Astrocyte (in vitro differentiated cells and primary cell): ENCODE measurements around the gene PPT2. TPM values are rescaled to one million over a fixed set of nuclear protein-coding genes. Genes with fewer than 3 reads are reported as not detected.
A peak's percentile ranks its signal among the peaks of the same experiment; 100 is the strongest.

ENCODE experiments used
- DNase-seq: peaks from one replicate; pipeline ENCODE4 v3.0.0-alpha.2; 2010; ENCODE audit warnings: low read depth
- FAIRE-seq: peaks from 2 replicates; lab custom pipeline; 2011; peaks lifted over from hg19 to GRCh38; lab: Jason Lieb, UNC
- H2AFZ ChIP-seq: 2 replicates; pipeline ENCODE4 v1.6.0; 2012; ENCODE audit warnings: low read depth, low read length, inconsistent platforms
- H3K27ac ChIP-seq: 2 replicates; pipeline ENCODE4 v1.5.1; 2011; ENCODE audit warnings: low read depth, low read length, inconsistent platforms
- H3K27me3 ChIP-seq: 2 replicates; pipeline ENCODE4 v1.6.0; 2011; ENCODE audit warnings: low read length, inconsistent platforms; ENCODE audit not compliant: insufficient read depth
- H3K36me3 ChIP-seq: 2 replicates; pipeline ENCODE4 v1.5.1; 2011; ENCODE audit warnings: low read length, inconsistent platforms; ENCODE audit not compliant: insufficient read depth
- H3K4me1 ChIP-seq: 2 replicates; pipeline ENCODE4 v1.5.1; 2011; ENCODE audit warnings: low read length, inconsistent platforms; ENCODE audit not compliant: insufficient read depth
- H3K4me2 ChIP-seq: 2 replicates; pipeline ENCODE4 v1.6.0; 2012; ENCODE audit warnings: low read length, inconsistent platforms
- H3K4me3 ChIP-seq: 2 replicates; pipeline ENCODE4 v1.5.1; 2011; ENCODE audit warnings: low read depth, mild to moderate bottlenecking, low read length, inconsistent platforms; ENCODE audit not compliant: insufficient read depth
- H3K79me2 ChIP-seq: 2 replicates; pipeline ENCODE4 v1.6.0; 2012; ENCODE audit warnings: mild to moderate bottlenecking, low read length, inconsistent platforms; ENCODE audit not compliant: insufficient read depth
- H3K9ac ChIP-seq: 2 replicates; pipeline ENCODE4 v1.6.0; 2012; ENCODE audit warnings: mild to moderate bottlenecking, low read length, inconsistent platforms
- H3K9me3 ChIP-seq: 2 replicates; pipeline ENCODE4 v1.5.1; 2012; ENCODE audit warnings: low read depth, mild to moderate bottlenecking, low read length, inconsistent platforms; ENCODE audit not compliant: insufficient read depth
- H4K20me1 ChIP-seq: 2 replicates; pipeline ENCODE4 v1.6.0; 2012; ENCODE audit warnings: low read length, inconsistent platforms; ENCODE audit not compliant: insufficient read depth
- H3K27ac Mint-ChIP-seq: one replicate; pipeline ENCODE4 v1.8.0; 2021; ENCODE audit warnings: mild to moderate bottlenecking, mixed read lengths; ENCODE audit not compliant: unreplicated experiment
- H3K27me3 Mint-ChIP-seq: one replicate; pipeline ENCODE4 v1.8.0; 2021; ENCODE audit warnings: low read depth, mixed read lengths; ENCODE audit not compliant: unreplicated experiment
- H3K36me3 Mint-ChIP-seq: one replicate; pipeline ENCODE4 v1.8.0; 2021; ENCODE audit warnings: low read depth, mixed read lengths; ENCODE audit not compliant: unreplicated experiment
- H3K4me1 Mint-ChIP-seq: one replicate; pipeline ENCODE4 v1.8.0; 2021; ENCODE audit warnings: low read depth, mixed read lengths; ENCODE audit not compliant: unreplicated experiment
- H3K4me3 Mint-ChIP-seq: one replicate; pipeline ENCODE4 v1.8.0; 2021; ENCODE audit warnings: mild to moderate bottlenecking, moderate library complexity, mixed read lengths; ENCODE audit not compliant: unreplicated experiment
- H3K9me3 Mint-ChIP-seq: one replicate; pipeline ENCODE4 v1.8.0; 2021; ENCODE audit warnings: mild to moderate bottlenecking, mixed read lengths; ENCODE audit not compliant: unreplicated experiment
- EZH2 ChIP-seq: IDR thresholded peaks from 2 replicates; pipeline ENCODE4 v1.6.1; 2012; ENCODE audit warnings: mild to moderate bottlenecking, low read length, inconsistent platforms; ENCODE audit not compliant: insufficient read depth
- total RNA-seq: library from RNA; stranded (reverse); gene quantifications from 2 replicates; pipeline ENCODE4 v1.2.1, GENCODE V29; 2021
- TF ChIP-seq, protein P1 (sequence below): IDR thresholded peaks from 2 replicates; pipeline ENCODE4 v1.5.1; 2011; ENCODE audit warnings: low read depth, mild to moderate bottlenecking, inconsistent platforms, low read length, moderate library complexity; ENCODE audit not compliant: insufficient read depth

Gene PPT2
- total RNA-seq, 1 donor from 2014 or later, result 33.0 TPM

DNA sequence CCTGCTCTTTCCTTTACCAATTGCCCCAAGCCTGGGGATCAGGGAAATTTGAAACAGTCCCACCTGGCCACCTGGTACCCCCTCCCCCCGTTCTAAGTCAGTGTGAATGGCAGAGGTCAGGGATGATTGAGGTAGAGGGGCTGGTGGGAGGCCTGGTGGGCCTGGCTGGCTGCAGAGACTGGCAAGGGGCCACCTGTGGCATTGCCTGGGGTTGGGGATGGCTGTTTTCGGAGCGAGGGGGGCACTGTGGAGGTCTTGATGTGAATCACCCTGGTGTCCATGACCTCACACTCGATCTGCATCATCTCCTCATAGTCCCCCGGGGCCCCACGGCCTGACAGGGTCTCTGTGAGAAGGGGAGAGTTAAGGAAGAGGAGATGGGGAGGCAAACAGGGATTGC, 38.3 kb upstream of the PPT2 start:
- Histone ChIP-seq H3K27ac (no peak overlapping the region), H3K4me2 (no peak overlapping the region), H2AFZ (no peak overlapping the region), H3K4me1 (peaks cover 18% of the 10 kb centered on the region), H3K9ac (no peak overlapping the region), H3K36me3 (peaks cover 17% of the 10 kb centered on the region), H4K20me1 (peaks cover 19% of the 10 kb centered on the region), H3K9me3 (no peaks in the 10 kb centered on the region), H3K4me3 (no peak overlapping the region), H3K27me3 (no peaks in the 10 kb centered on the region), H3K79me2 (no peaks in the 10 kb centered on the region)
- Mint-ChIP-seq H3K9me3 (no peaks in the 10 kb centered on the region), H3K27ac (no peak overlapping the region), H3K4me1 (peaks cover 8% of the 10 kb centered on the region), H3K36me3 (peaks cover 17% of the 10 kb centered on the region), H3K4me3 (no peak overlapping the region), H3K27me3 (peaks cover 8% of the 10 kb centered on the region)
- FAIRE-seq (no peak), DNase-seq (no peak)
- TF ChIP-seq EZH2, result no peak
- TF ChIP-seq, protein P1, sequence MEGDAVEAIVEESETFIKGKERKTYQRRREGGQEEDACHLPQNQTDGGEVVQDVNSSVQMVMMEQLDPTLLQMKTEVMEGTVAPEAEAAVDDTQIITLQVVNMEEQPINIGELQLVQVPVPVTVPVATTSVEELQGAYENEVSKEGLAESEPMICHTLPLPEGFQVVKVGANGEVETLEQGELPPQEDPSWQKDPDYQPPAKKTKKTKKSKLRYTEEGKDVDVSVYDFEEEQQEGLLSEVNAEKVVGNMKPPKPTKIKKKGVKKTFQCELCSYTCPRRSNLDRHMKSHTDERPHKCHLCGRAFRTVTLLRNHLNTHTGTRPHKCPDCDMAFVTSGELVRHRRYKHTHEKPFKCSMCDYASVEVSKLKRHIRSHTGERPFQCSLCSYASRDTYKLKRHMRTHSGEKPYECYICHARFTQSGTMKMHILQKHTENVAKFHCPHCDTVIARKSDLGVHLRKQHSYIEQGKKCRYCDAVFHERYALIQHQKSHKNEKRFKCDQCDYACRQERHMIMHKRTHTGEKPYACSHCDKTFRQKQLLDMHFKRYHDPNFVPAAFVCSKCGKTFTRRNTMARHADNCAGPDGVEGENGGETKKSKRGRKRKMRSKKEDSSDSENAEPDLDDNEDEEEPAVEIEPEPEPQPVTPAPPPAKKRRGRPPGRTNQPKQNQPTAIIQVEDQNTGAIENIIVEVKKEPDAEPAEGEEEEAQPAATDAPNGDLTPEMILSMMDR, result no peak

- FAIRE-seq, result no peak
Observed at GRCh38 chr6:32116674-32117073, 37.3 kb upstream of the PPT2 start.

DNA sequence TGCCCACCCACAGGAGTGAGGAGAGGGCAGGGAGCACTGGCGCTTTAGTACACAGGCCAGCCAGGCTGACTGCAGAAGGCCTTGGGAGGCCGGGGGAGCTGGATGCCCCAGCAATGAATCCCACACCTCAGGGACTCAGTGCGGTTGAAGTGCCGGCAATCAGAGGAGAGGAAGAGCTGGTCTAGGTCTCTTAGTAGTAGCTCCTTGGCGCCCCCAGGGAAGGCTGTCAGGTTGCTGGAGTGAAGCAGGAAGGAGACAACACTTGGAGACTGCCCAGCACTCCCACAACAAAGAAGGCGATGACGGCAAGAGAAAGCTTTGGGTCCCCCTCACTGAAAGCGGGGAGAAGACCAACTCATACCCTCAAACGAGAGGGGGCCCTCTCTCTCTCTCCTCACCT, 36.5 kb upstream of the PPT2 start:
- Mint-ChIP-seq H3K27me3 (no peaks in the 10 kb centered on the region), H3K4me1 (peaks cover 8% of the 10 kb centered on the region), H3K9me3 (no peaks in the 10 kb centered on the region), H3K4me3 (no peak overlapping the region), H3K27ac (no peak overlapping the region), H3K36me3 (peaks cover 22% of the 10 kb centered on the region)
- H4K20me1 ChIP-seq, result peaks cover 17% of the 10 kb centered on the region
- FAIRE-seq (no peak), DNase-seq (no peak)
- no peaks in the 10 kb centered on the region for H3K27me3 ChIP-seq
- H3K27ac ChIP-seq, result no peak overlapping the region
- no peak overlapping the region for H3K4me2 ChIP-seq
- H3K4me3 ChIP-seq, result no peak overlapping the region
- H3K79me2 ChIP-seq, result no peaks in the 10 kb centered on the region
- peaks cover 18% of the 10 kb centered on the region for H3K4me1 ChIP-seq
- H3K9ac ChIP-seq, result no peak overlapping the region
- H3K36me3 ChIP-seq, result peaks cover 20% of the 10 kb centered on the region
- no peak overlapping the region for H2AFZ ChIP-seq
- H3K9me3 ChIP-seq, result no peaks in the 10 kb centered on the region
- no peak for TF ChIP-seq EZH2
- TF ChIP-seq, protein P1, result no peak

More at GRCh38 chr6:32116674-32117073, 37.3 kb upstream of the PPT2 start:
- peaks cover 18% of the 10 kb centered on the region for H3K36me3 Mint-ChIP-seq
- Histone ChIP-seq H3K9me3 (no peaks in the 10 kb centered on the region), H3K27ac (no peak overlapping the region), H2AFZ (no peak overlapping the region), H3K4me3 (no peak overlapping the region), H3K27me3 (no peaks in the 10 kb centered on the region), H3K4me2 (no peak overlapping the region), H3K4me1 (peaks cover 18% of the 10 kb centered on the region), H4K20me1 (peaks cover 15% of the 10 kb centered on the region), H3K79me2 (no peaks in the 10 kb centered on the region), H3K36me3 (peaks cover 20% of the 10 kb centered on the region), H3K9ac (no peak overlapping the region)
- peaks cover 4% of the 10 kb centered on the region for H3K27me3 Mint-ChIP-seq
- H3K4me3 Mint-ChIP-seq, result no peak overlapping the region
- peaks cover 8% of the 10 kb centered on the region for H3K4me1 Mint-ChIP-seq
- DNase-seq, result no peak
- no peak for TF ChIP-seq EZH2
- TF ChIP-seq, protein P1, result peak; percentile 38
- H3K9me3 Mint-ChIP-seq, result no peaks in the 10 kb centered on the region
- no peak overlapping the region for H3K27ac Mint-ChIP-seq
